Measurements from ENCODE around the gene SP3.
"Not testable (repeated sequence)": the region's sequence is repeated elsewhere in the genome, so short reads cannot be mapped to it uniquely, and the experiment has no call there.

SP3 gene

GRCh38 chr2:173940208-173941020, 24.8 kb downstream of the SP3 start:
- no peak for DNase-seq

- DNase-seq: no peak
These were observed 26.3 kb downstream of the SP3 start for GRCh38 chr2:173938700-173939384.

- DNase-seq: no peak
These were observed 29.9 kb downstream of the SP3 start for GRCh38 chr2:173935305-173935704.

- DNase-seq: no peak
These were observed 30.3 kb downstream of the SP3 start for GRCh38 chr2:173934895-173935294.

GRCh38 chr2:173931751-173932150, 33.4 kb downstream of the SP3 start:
- no peak for DNase-seq

- DNase-seq: no peak
These were observed 35.7 kb downstream of the SP3 start for GRCh38 chr2:173929441-173929840.

- no peak for DNase-seq
These were observed 38.3 kb downstream of the SP3 start for GRCh38 chr2:173926875-173927274.

GRCh38 chr2:173924285-173924684, 40.9 kb downstream of the SP3 start:
- no peak for DNase-seq

GRCh38 chr2:173922760-173923159, 42.4 kb downstream of the SP3 start:
- DNase-seq: no peak

GRCh38 chr2:173922068-173922467, 43.1 kb downstream of the SP3 start:
- no peak for DNase-seq

GRCh38 chr2:173914055-173914927, 50.9 kb downstream of the SP3 start:
- no peak for DNase-seq

GRCh38 chr2:173909846-173910245, 55.3 kb downstream of the SP3 start:
- DNase-seq: no peak

GRCh38 chr2:173906626-173907025, 58.5 kb downstream of the SP3 start:
- no peak for DNase-seq

- no peak for DNase-seq
These were observed 61.4 kb downstream of the SP3 start for GRCh38 chr2:173903601-173904394.

- no peak for DNase-seq
These were observed 66.2 kb downstream of the SP3 start for GRCh38 chr2:173898996-173899395.

- no peak for DNase-seq
These were observed 67.0 kb downstream of the SP3 start for GRCh38 chr2:173898178-173898668.

- DNase-seq: no peak
These were observed 68.4 kb downstream of the SP3 start for GRCh38 chr2:173896755-173897154.

- DNase-seq: no peak
These were observed 72.8 kb downstream of the SP3 start for GRCh38 chr2:173892341-173892740.

GRCh38 chr2:173891315-173892037, 73.7 kb downstream of the SP3 start:
- no peak for DNase-seq

- DNase-seq: not testable (repeated sequence)
These were observed 75.7 kb downstream of the SP3 start for GRCh38 chr2:173889464-173889863.

GRCh38 chr2:173886613-173887012, 78.6 kb downstream of the SP3 start:
- DNase-seq: no peak

All from activated CD4-positive, alpha-beta T cell treated with anti-CD3 and anti-CD28 coated beads, Interleukin-2, amount 50 U/mL, for 4 hours (primary cell).